Choroid plexus epithelial cell (primary cell): ENCODE data around the gene ADGRL3.

Source experiments
- DNase-seq: peaks from one replicate; pipeline ENCODE4 v3.0.0-alpha.2; 2010; ENCODE audit warnings: low read depth
- H3K4me3 ChIP-seq: 2 replicates; pipeline ENCODE4 v1.5.1; 2011; ENCODE audit warnings: low read depth, mild to moderate bottlenecking, control low read depth, low read length, moderate library complexity
- CTCF ChIP-seq: conservative IDR thresholded peaks from 2 replicates; pipeline ENCODE4 v1.5.1; 2011; ENCODE audit warnings: low read depth, mild to moderate bottlenecking, control low read depth, inconsistent platforms, low read length, moderate library complexity

The ADGRL3 gene

GRCh38 chr4:62119195-62119594 lies 919.1 kb downstream of the ADGRL3 start:
- no peak for TF ChIP-seq CTCF
- DNase-seq = no peak
- H3K4me3 ChIP-seq = no peak overlapping the region

- no peak overlapping the region for H3K4me3 ChIP-seq
- no peak for DNase-seq
- no peak for TF ChIP-seq CTCF
Measured at GRCh38 chr4:62126064-62126732, 926.1 kb downstream of the ADGRL3 start.
